Astrocyte of the spinal cord (primary cell): Measurements from ENCODE around the gene PEX26.
"Not testable (repeated sequence)": the region's sequence is repeated elsewhere in the genome, so short reads cannot be mapped to it uniquely, and the experiment has no call there.

Experiments
- DNase-seq: peaks from one replicate; pipeline ENCODE4 v3.0.0; 2011; ENCODE audit warnings: low read depth, low spot score
- H3K4me3 ChIP-seq: 2 replicates; pipeline ENCODE4 v1.5.1; 2011; ENCODE audit warnings: low read depth, mild to moderate bottlenecking, low read length, moderate library complexity
- CTCF ChIP-seq: IDR thresholded peaks from 2 replicates; pipeline ENCODE4 v1.5.1; 2012; ENCODE audit warnings: low read depth, mild to moderate bottlenecking, low read length, inconsistent platforms
- in situ Hi-C: cut with HindIII; loops from 2 replicates; pipeline ENCODE4 v1.10.0; 2017; ENCODE audit warnings: low sequenced_read_pairs

The PEX26 gene

DNA sequence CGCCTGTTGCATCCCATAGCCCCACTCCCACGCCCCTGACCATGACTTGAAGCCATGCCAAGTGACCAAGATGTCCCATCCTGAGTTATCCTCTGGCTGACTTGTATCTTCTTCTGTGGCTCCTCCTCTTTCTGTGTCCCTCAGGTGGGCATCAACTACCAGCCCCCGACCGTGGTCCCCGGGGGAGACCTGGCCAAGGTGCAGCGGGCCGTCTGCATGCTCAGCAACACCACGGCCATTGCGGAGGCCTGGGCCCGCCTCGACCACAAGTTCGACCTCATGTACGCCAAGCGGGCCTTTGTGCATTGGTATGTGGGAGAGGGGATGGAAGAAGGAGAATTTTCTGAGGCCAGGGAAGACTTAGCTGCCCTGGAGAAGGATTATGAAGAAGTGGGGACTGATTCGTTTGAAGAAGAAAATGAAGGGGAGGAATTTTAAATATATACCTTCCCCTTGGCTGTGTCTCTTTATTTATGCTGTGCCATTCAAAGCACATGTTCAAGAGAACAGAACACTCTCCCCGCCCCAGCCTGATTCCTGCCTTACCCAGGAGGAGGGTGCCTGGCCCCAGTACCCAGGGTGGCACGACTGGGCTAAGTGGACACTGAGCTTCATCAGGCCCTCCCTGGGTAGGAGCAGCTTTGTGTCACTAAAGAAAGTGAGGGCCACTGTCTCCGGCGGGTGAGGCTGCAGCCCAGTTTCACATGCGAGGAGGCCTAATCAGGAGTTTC, 53.1 kb downstream of the PEX26 start:
- in situ Hi-C loops: no loop called here
- H3K4me3 ChIP-seq: no peak overlapping the region
- TF ChIP-seq CTCF: no peak
- DNase-seq: no peak

DNA sequence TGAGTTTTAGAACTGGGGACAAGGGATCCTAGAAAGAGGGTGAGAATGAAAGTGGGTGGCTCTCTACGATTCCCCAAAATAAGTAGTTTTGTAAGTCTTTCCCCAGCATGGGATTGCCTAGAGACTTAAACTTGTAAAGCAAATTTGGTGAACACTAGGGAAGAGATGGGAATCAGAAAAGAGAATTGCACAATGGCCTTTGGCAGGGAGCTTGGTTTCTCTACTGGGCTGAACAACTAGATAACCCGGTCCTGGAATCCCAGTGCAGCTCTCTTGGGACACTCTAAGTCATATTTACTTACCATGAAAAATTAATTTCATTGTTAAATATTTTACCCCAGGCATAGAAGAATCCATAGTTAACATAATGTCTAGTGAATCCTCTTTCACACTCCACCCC, 55.7 kb downstream of the PEX26 start:
- in situ Hi-C loops: no loop called here
- TF ChIP-seq CTCF: no peak
- DNase-seq: no peak
- H3K4me3 ChIP-seq: no peak overlapping the region

DNA sequence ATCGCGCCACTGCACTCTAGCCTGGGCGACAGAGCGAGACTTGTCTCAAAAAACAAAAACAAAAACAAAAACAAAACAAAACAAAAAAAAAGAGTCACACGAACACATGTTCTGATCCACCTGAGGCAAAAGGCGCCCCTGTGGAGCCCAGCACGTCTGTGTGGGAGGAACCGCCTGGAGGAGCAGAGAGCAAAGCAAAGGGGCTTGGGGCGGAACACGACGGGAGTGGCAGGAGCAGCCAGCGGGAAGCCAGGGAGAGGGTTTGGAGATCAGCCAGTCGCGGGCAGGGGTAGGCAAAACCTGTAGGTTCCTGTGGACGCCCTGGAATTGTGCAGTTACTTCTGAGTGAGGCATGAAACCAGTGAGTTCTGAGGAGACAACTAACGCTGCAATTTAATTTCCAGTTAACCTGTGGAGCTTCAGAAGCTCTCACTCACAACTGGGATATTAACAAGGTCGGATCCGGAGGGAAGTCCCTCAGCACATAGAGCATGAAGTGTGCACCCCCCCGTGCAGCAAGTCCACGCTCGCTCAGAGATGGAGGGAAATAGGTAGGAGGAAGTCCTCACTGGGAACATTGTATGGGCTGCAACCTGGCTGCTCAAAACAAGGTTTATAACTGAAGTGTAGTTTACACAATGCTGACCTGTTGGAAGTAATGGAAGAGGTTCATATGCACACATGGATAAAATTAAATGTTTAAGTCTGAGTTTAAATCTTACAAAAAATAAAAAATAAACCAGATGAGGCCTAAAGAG, 59.0 kb downstream of the PEX26 start:
- TF ChIP-seq CTCF: no peak
- in situ Hi-C loops: no loop called here

GRCh38 chr22:18141004-18141403, 63.2 kb downstream of the PEX26 start:
- DNase-seq, H3K4me3 ChIP-seq, in situ Hi-C loops: not testable (repeated sequence)

More for the DNA sequence above, 59.0 kb downstream of the PEX26 start:
- no peak for DNase-seq
- no peak overlapping the region for H3K4me3 ChIP-seq

GRCh38 chr22:18144105-18144504, 66.3 kb downstream of the PEX26 start:
- H3K4me3 ChIP-seq: no peak overlapping the region
- DNase-seq: no peak
- in situ Hi-C loops: no loop called here
- TF ChIP-seq CTCF: no peak

- no peak for DNase-seq
- TF ChIP-seq CTCF: no peak
- in situ Hi-C loops: no loop called here
- H3K4me3 ChIP-seq: no peak overlapping the region
These were observed 68.0 kb downstream of the PEX26 start for GRCh38 chr22:18145676-18146388.

GRCh38 chr22:18146389-18146753, 68.6 kb downstream of the PEX26 start:
- H3K4me3 ChIP-seq: no peak overlapping the region
- no peak for DNase-seq
- in situ Hi-C loops: no loop called here
- TF ChIP-seq CTCF: no peak
